ENCODE measurements around the gene ME3. TPM values are rescaled to one million over a fixed set of nuclear protein-coding genes. Genes with fewer than 3 reads are reported as not detected.

ME3 gene
- total RNA-seq, 4 donors from 2014 or later, result 1.9 to 11.0 (median 6.0) TPM

GRCh38 chr11:86706338-86707131 lies 34.1 kb upstream of the ME3 start:
- H3K4me3 ChIP-seq (ENCODE audit: low read depth, poor library complexity, severe bottlenecking), result no peak overlapping the region
- DNase-seq (ENCODE audit: low spot score in 2 of 2), result no peak
- TF ChIP-seq POLR2A (IDR thresholded peaks at IDR 0.05) (no peak), CTCF (IDR thresholded peaks at IDR 0.05) (no peak)
- intact Hi-C loops (cut with DNase I; ENCODE audit: low total_unique reads), result no loop called here
- WGBS, 2 donors, result 83 to 89% methylated on average over 5 of the region's 5 CpGs

- no peak for DNase-seq (ENCODE audit: low spot score in 2 of 2)
- no peak overlapping the region for H3K4me3 ChIP-seq (ENCODE audit: low read depth, poor library complexity, severe bottlenecking)
- TF ChIP-seq POLR2A (IDR thresholded peaks at IDR 0.05) (no peak), CTCF (IDR thresholded peaks at IDR 0.05) (no peak)
- intact Hi-C loops (cut with DNase I; ENCODE audit: low total_unique reads), result no loop called here
- WGBS, 2 donors, result 96 to 100% methylated on average over 2 of the region's 2 CpGs
Measured at GRCh38 chr11:86704710-86705109, 32.3 kb upstream of the ME3 start.

- intact Hi-C loops (cut with DNase I; ENCODE audit: low total_unique reads), result no loop called here
- no peak for TF ChIP-seq CTCF (IDR thresholded peaks at IDR 0.05)
- no peak for TF ChIP-seq POLR2A (IDR thresholded peaks at IDR 0.05)
- DNase-seq (ENCODE audit: low spot score in 2 of 2), result no peak
- WGBS, 2 donors, result 83 to 87% methylated on average over 7 of the region's 7 CpGs
- H3K4me3 ChIP-seq (ENCODE audit: low read depth, poor library complexity, severe bottlenecking), result no peak overlapping the region
Measured at GRCh38 chr11:86703987-86704386, 31.6 kb upstream of the ME3 start.

- 55 to 64% methylated on average over 4 of the region's 4 CpGs for WGBS, 2 donors
- no peak overlapping the region for H3K4me3 ChIP-seq (ENCODE audit: low read depth, poor library complexity, severe bottlenecking)
- intact Hi-C loops (cut with DNase I; ENCODE audit: low total_unique reads), result no loop called here
- DNase-seq (ENCODE audit: low spot score in 2 of 2), result peak in 1 of 2 donors; percentile 25
- TF ChIP-seq POLR2A (IDR thresholded peaks at IDR 0.05), result no peak
Measured at GRCh38 chr11:86702220-86702983, 30.0 kb upstream of the ME3 start.

- no peak overlapping the region for H3K4me3 ChIP-seq (ENCODE audit: low read depth, poor library complexity, severe bottlenecking)
- intact Hi-C loops (cut with DNase I; ENCODE audit: low total_unique reads), result no loop called here
- no peak for DNase-seq (ENCODE audit: low spot score in 2 of 2)
- TF ChIP-seq POLR2A (IDR thresholded peaks at IDR 0.05) (no peak), CTCF (IDR thresholded peaks at IDR 0.05) (no peak)
- WGBS, 2 donors, result 89 to 94% methylated on average over 1 of the region's 1 CpG
Measured at GRCh38 chr11:86699040-86699791, 26.8 kb upstream of the ME3 start.

- no peak for DNase-seq (ENCODE audit: low spot score in 2 of 2)
- H3K4me3 ChIP-seq (ENCODE audit: low read depth, poor library complexity, severe bottlenecking), result no peak overlapping the region
- intact Hi-C loops (cut with DNase I; ENCODE audit: low total_unique reads), result no loop called here
- no peak for TF ChIP-seq CTCF (IDR thresholded peaks at IDR 0.05)
- TF ChIP-seq POLR2A (IDR thresholded peaks at IDR 0.05), result no peak
- whole genome bisulfite sequencing, 2 donors, result 81 to 97% methylated on average over 1 of the region's 1 CpG
Measured at GRCh38 chr11:86698639-86699038, 26.2 kb upstream of the ME3 start.

Data from lower leg skin (tissue), 4 donors.